Measurements from ENCODE around the gene ATP2B2.

ATP2B2 gene

GRCh38 chr3:10440684-10441083 lies 64.7 kb downstream of the ATP2B2 start (continued):
- TF ChIP-seq TSHZ2 (CRISPR knock-in tag; IDR thresholded peaks at IDR 0.05): no peak
- no peak for TF ChIP-seq POU6F1 (CRISPR knock-in tag; IDR thresholded peaks at IDR 0.05; ENCODE audit: borderline replicate concordance, low read depth)
- TF ChIP-seq CSRNP3 (CRISPR knock-in tag; IDR thresholded peaks at IDR 0.05): no peak
- TF ChIP-seq ZNF565 (CRISPR knock-in tag; conservative IDR thresholded peaks at IDR 0.05; ENCODE audit: low read depth): no peak
- no peak for TF ChIP-seq GLIS3 (CRISPR knock-in tag; IDR thresholded peaks at IDR 0.05)

- ATAC-seq: no peak
These were observed 66.3 kb downstream of the ATP2B2 start for GRCh38 chr3:10438902-10439610.

More at GRCh38 chr3:10438902-10439610, 66.3 kb downstream of the ATP2B2 start:
- TF ChIP-seq TSHZ2 (CRISPR knock-in tag; IDR thresholded peaks at IDR 0.05): no peak
- TF ChIP-seq CSRNP3 (CRISPR knock-in tag; IDR thresholded peaks at IDR 0.05): no peak
- TF ChIP-seq OSR1 (CRISPR knock-in tag; IDR thresholded peaks at IDR 0.05): no peak
- no peak for TF ChIP-seq BACH2 (CRISPR knock-in tag; IDR thresholded peaks at IDR 0.05; ENCODE audit: borderline replicate concordance)
- no peak for TF ChIP-seq ARNTL (CRISPR knock-in tag; IDR thresholded peaks at IDR 0.05; ENCODE audit: borderline replicate concordance, low read depth)
- TF ChIP-seq PATZ1 (CRISPR knock-in tag; IDR thresholded peaks at IDR 0.05; ENCODE audit: borderline replicate concordance): no peak
- TF ChIP-seq TCF4 (CRISPR knock-in tag; IDR thresholded peaks at IDR 0.05; ENCODE audit: borderline replicate concordance): no peak
- no peak for TF ChIP-seq ESRRG (CRISPR knock-in tag; IDR thresholded peaks at IDR 0.05)
- TF ChIP-seq PPARA (CRISPR knock-in tag; IDR thresholded peaks at IDR 0.05; ENCODE audit: borderline replicate concordance): no peak
- no peak for TF ChIP-seq ZNF70 (CRISPR knock-in tag; IDR thresholded peaks at IDR 0.05)
- no peak for TF ChIP-seq ZFP30 (CRISPR knock-in tag; IDR thresholded peaks at IDR 0.05)
- no peak for TF ChIP-seq CREB5 (CRISPR knock-in tag; IDR thresholded peaks at IDR 0.05; ENCODE audit: low read depth)
- no peak for TF ChIP-seq ZNF8 (CRISPR knock-in tag; IDR thresholded peaks at IDR 0.05)
- no peak for TF ChIP-seq POU6F1 (CRISPR knock-in tag; IDR thresholded peaks at IDR 0.05; ENCODE audit: borderline replicate concordance, low read depth)

All from SK-N-SH treated with all-trans-retinoic acid at 6 μM for 48 hours (cell line).